DMS114 treated with DMSO at 0.1 percent for 48 hours (cell line): ENCODE measurements around the gene PSMC3.

ENCODE experiments used
- DNase-seq: peaks from one replicate; lab custom pipeline; 2025; ENCODE audit not compliant: unreplicated experiment; lab: John Stamatoyannopoulos, UW

Gene PSMC3

GRCh38 chr11:47413908-47414684 lies 12.1 kb downstream of the PSMC3 start:
- DNase-seq: no peak

- no peak for DNase-seq
Observed at GRCh38 chr11:47413351-47413750, 12.9 kb downstream of the PSMC3 start.

- DNase-seq: no peak
Observed at GRCh38 chr11:47411884-47412746, 14.1 kb downstream of the PSMC3 start.

GRCh38 chr11:47410370-47411264 lies 15.6 kb downstream of the PSMC3 start:
- DNase-seq: no peak

- no peak for DNase-seq
Observed at GRCh38 chr11:47409440-47410369, 16.5 kb downstream of the PSMC3 start.

- DNase-seq: no peak
Observed at GRCh38 chr11:47408598-47409439, 17.4 kb downstream of the PSMC3 start.

- peak; percentile 73 for DNase-seq
Observed at GRCh38 chr11:47407746-47408590, 18.3 kb downstream of the PSMC3 start, which contains the start of gene SLC39A13. SLC39A13 (plus strand) TSS chr11:47408590; CDS start chr11:47410095, 1,505 bp downstream.

GRCh38 chr11:47406896-47407745 lies 19.1 kb downstream of the PSMC3 start:
- DNase-seq: no peak

GRCh38 chr11:47403571-47403970 lies 22.7 kb downstream of the PSMC3 start:
- DNase-seq: no peak

- DNase-seq: no peak
Observed at GRCh38 chr11:47403135-47403534, 23.1 kb downstream of the PSMC3 start.

GRCh38 chr11:47400768-47401279 lies 25.4 kb downstream of the PSMC3 start:
- no peak for DNase-seq

- DNase-seq: no peak
Observed at GRCh38 chr11:47399860-47400767, 26.1 kb downstream of the PSMC3 start.

GRCh38 chr11:47398551-47398950 lies 27.7 kb downstream of the PSMC3 start:
- no peak for DNase-seq

- no peak for DNase-seq
Observed at GRCh38 chr11:47398011-47398410, 28.2 kb downstream of the PSMC3 start.

- DNase-seq: no peak
Observed at GRCh38 chr11:47396049-47396320, 30.3 kb downstream of the PSMC3 start.
